Subcutaneous abdominal adipose tissue (tissue), 5 donors: Measurements from ENCODE around the gene AQP5.

Source experiments
- H3K27ac ChIP-seq: one replicate; pipeline ENCODE4 v1.7.0; 2013; ENCODE audit warnings: low read depth, mild to moderate bottlenecking, inconsistent platforms, low read length, moderate library complexity
- H3K27me3 ChIP-seq, 5 donors: one replicate each; pipeline ENCODE4 v1.7.0; 2013; ENCODE audit warnings: low read length in 5 of 5, inconsistent platforms in 1 of 5; ENCODE audit not compliant: control insufficient read depth in 5 of 5, insufficient read depth in 4 of 5
- H3K36me3 ChIP-seq, 5 donors: one replicate each; pipeline ENCODE4 v1.7.0; 2013; ENCODE audit warnings: low read length in 5 of 5; ENCODE audit not compliant: control insufficient read depth in 5 of 5, insufficient read depth in 5 of 5
- H3K4me1 ChIP-seq, 5 donors: one replicate each; pipeline ENCODE4 v1.7.0; 2013; ENCODE audit warnings: low read length in 5 of 5, mild to moderate bottlenecking in 3 of 5, moderate library complexity in 1 of 5; ENCODE audit not compliant: control insufficient read depth in 5 of 5, insufficient read depth in 5 of 5
- H3K4me3 ChIP-seq, 5 donors: one replicate each; pipeline ENCODE4 v1.7.0; 2013; ENCODE audit warnings: low read length in 5 of 5, low read depth in 1 of 5
- H3K9ac ChIP-seq, 5 donors: one replicate each; pipeline ENCODE4 v1.7.0; 2013; ENCODE audit warnings: low read length in 5 of 5, mild to moderate bottlenecking in 4 of 5, moderate library complexity in 3 of 5
- H3K9me3 ChIP-seq, 5 donors: one replicate each; pipeline ENCODE4 v1.7.0; 2013; ENCODE audit warnings: low read length in 5 of 5; ENCODE audit not compliant: control insufficient read depth in 5 of 5
- donor health status: healthy.
- donor health status: healthy.
- donor health status: healthy.
- donor health status: healthy.
- donor health status: healthy.

The AQP5 gene

GRCh38 chr12:49956663-49957569 lies 4.8 kb upstream of the AQP5 start:
- no peak overlapping the region for H3K9ac ChIP-seq
- no peak overlapping the region for H3K27ac ChIP-seq
- no peaks in the 10 kb centered on the region for H3K9me3 ChIP-seq
- peaks cover 45 to 61% (median 55%) of the 10 kb centered on the region in 5 donors for H3K27me3 ChIP-seq
- H3K36me3 ChIP-seq = no peaks in the 10 kb centered on the region
- H3K4me3 ChIP-seq = no peak overlapping the region
- H3K4me1 ChIP-seq = peaks cover 0 to 20% (median 3%) of the 10 kb centered on the region in 5 donors

GRCh38 chr12:49957570-49957967 lies 4.1 kb upstream of the AQP5 start:
- no peak overlapping the region for H3K9ac ChIP-seq
- peaks cover 45 to 68% (median 52%) of the 10 kb centered on the region in 5 donors for H3K27me3 ChIP-seq
- H3K4me3 ChIP-seq = no peak overlapping the region
- no peaks in the 10 kb centered on the region for H3K9me3 ChIP-seq
- no peak overlapping the region for H3K27ac ChIP-seq
- H3K4me1 ChIP-seq = peaks cover 0 to 20% (median 3%) of the 10 kb centered on the region in 5 donors
- H3K36me3 ChIP-seq = no peaks in the 10 kb centered on the region

- no peaks in the 10 kb centered on the region for H3K36me3 ChIP-seq
- H3K4me1 ChIP-seq = peaks cover 0 to 20% (median 3%) of the 10 kb centered on the region in 5 donors
- no peak overlapping the region for H3K4me3 ChIP-seq
- H3K27me3 ChIP-seq = peaks cover 36 to 65% (median 45%) of the 10 kb centered on the region in 5 donors
- H3K9me3 ChIP-seq = no peaks in the 10 kb centered on the region
- H3K27ac ChIP-seq = no peak overlapping the region
- H3K9ac ChIP-seq = no peak overlapping the region
Measured at GRCh38 chr12:49959685-49960473, 1.8 kb upstream of the AQP5 start.

GRCh38 chr12:49960474-49961110 lies 1.1 kb upstream of the AQP5 start:
- Histone ChIP-seq H3K9me3 (no peaks in the 10 kb centered on the region), H3K27me3 (peaks cover 34 to 61% (median 42%) of the 10 kb centered on the region in 5 donors), H3K4me1 (peaks cover 0 to 20% (median 3%) of the 10 kb centered on the region in 5 donors), H3K36me3 (no peaks in the 10 kb centered on the region), H3K9ac (no peak overlapping the region), H3K4me3 (no peak overlapping the region), H3K27ac (no peak overlapping the region)

GRCh38 chr12:49961993-49962764 lies 507 bp downstream of the AQP5 start:
- Histone ChIP-seq H3K36me3 (no peaks in the 10 kb centered on the region), H3K4me3 (no peak overlapping the region), H3K9me3 (no peaks in the 10 kb centered on the region), H3K27me3 (peaks cover 26 to 57% (median 39%) of the 10 kb centered on the region in 5 donors), H3K9ac (no peak overlapping the region), H3K27ac (no peak overlapping the region), H3K4me1 (peaks cover 0 to 23% (median 6%) of the 10 kb centered on the region in 5 donors)

GRCh38 chr12:49962861-49963765 lies 1.4 kb downstream of the AQP5 start:
- Histone ChIP-seq H3K36me3 (no peaks in the 10 kb centered on the region), H3K4me3 (no peak overlapping the region), H3K27ac (no peak overlapping the region), H3K4me1 (peaks cover 0 to 31% (median 14%) of the 10 kb centered on the region in 5 donors), H3K9ac (no peak overlapping the region), H3K9me3 (no peaks in the 10 kb centered on the region), H3K27me3 (peaks cover 22 to 52% (median 35%) of the 10 kb centered on the region in 5 donors)

- H3K4me1 ChIP-seq = peaks cover 0 to 30% (median 14%) of the 10 kb centered on the region in 5 donors
- no peak overlapping the region for H3K27ac ChIP-seq
- H3K36me3 ChIP-seq = no peaks in the 10 kb centered on the region
- no peak overlapping the region for H3K9ac ChIP-seq
- H3K27me3 ChIP-seq = peaks cover 21 to 45% (median 27%) of the 10 kb centered on the region in 5 donors
- no peak overlapping the region for H3K4me3 ChIP-seq
- H3K9me3 ChIP-seq = no peaks in the 10 kb centered on the region
Measured at GRCh38 chr12:49963976-49964815, 2.5 kb downstream of the AQP5 start.

GRCh38 chr12:49964849-49965624 lies 3.4 kb downstream of the AQP5 start:
- Histone ChIP-seq H3K4me3 (no peak overlapping the region), H3K9ac (no peak overlapping the region), H3K27me3 (peaks cover 15 to 46% (median 19%) of the 10 kb centered on the region in 5 donors), H3K36me3 (no peaks in the 10 kb centered on the region), H3K27ac (no peak overlapping the region), H3K9me3 (no peaks in the 10 kb centered on the region), H3K4me1 (peaks cover 0 to 22% (median 14%) of the 10 kb centered on the region in 5 donors)
